ENCODE measurements around the gene KRTAP12-1. TPM values are rescaled to one million over a fixed set of nuclear protein-coding genes. Genes with fewer than 3 reads are reported as not detected.

Gene KRTAP12-1
- total RNA-seq, 1 donor from 2014 or later, result not detected

GRCh38 chr21:44708866-44709425, 27.0 kb upstream of the KRTAP12-1 start:
- no peak overlapping the region for H3K27ac Mint-ChIP-seq
- H3K9me3 Mint-ChIP-seq, result peaks cover 8% of the 10 kb centered on the region
- no peak overlapping the region for H3K4me3 Mint-ChIP-seq (ENCODE audit: low read depth)
- peaks cover 2% of the 10 kb centered on the region for H3K4me1 Mint-ChIP-seq (ENCODE audit: low read depth)
- H3K36me3 Mint-ChIP-seq (ENCODE audit: low read depth), result no peaks in the 10 kb centered on the region
- H3K27me3 Mint-ChIP-seq (ENCODE audit: low read depth), result peaks cover 82% of the 10 kb centered on the region
- DNase-seq (ENCODE audit: low spot score), result no peak
- intact Hi-C loops (cut with micrococcal nuclease), result no loop called here

GRCh38 chr21:44708213-44708865, 26.4 kb upstream of the KRTAP12-1 start:
- peaks cover 2% of the 10 kb centered on the region for H3K4me1 Mint-ChIP-seq (ENCODE audit: low read depth)
- peaks cover 76% of the 10 kb centered on the region for H3K27me3 Mint-ChIP-seq (ENCODE audit: low read depth)
- peaks cover 8% of the 10 kb centered on the region for H3K9me3 Mint-ChIP-seq
- H3K36me3 Mint-ChIP-seq (ENCODE audit: low read depth), result no peaks in the 10 kb centered on the region
- no peak overlapping the region for H3K4me3 Mint-ChIP-seq (ENCODE audit: low read depth)
- intact Hi-C loops (cut with micrococcal nuclease), result no loop called here
- no peak for DNase-seq (ENCODE audit: low spot score)
- no peak overlapping the region for H3K27ac Mint-ChIP-seq

GRCh38 chr21:44706706-44707581, 25.0 kb upstream of the KRTAP12-1 start:
- intact Hi-C loops (cut with micrococcal nuclease), result no loop called here
- no peak for DNase-seq (ENCODE audit: low spot score)

GRCh38 chr21:44706026-44706705, 24.2 kb upstream of the KRTAP12-1 start:
- DNase-seq (ENCODE audit: low spot score), result no peak
- intact Hi-C loops (cut with micrococcal nuclease), result no loop called here
- Mint-ChIP-seq H3K4me1 (ENCODE audit: low read depth) (peaks cover 2% of the 10 kb centered on the region), H3K4me3 (ENCODE audit: low read depth) (no peak overlapping the region), H3K9me3 (peaks cover 8% of the 10 kb centered on the region), H3K27me3 (ENCODE audit: low read depth) (peaks cover 74% of the 10 kb centered on the region), H3K27ac (no peak overlapping the region), H3K36me3 (ENCODE audit: low read depth) (no peaks in the 10 kb centered on the region)

More at GRCh38 chr21:44706706-44707581, 25.0 kb upstream of the KRTAP12-1 start:
- H3K4me3 Mint-ChIP-seq (ENCODE audit: low read depth), result no peak overlapping the region
- H3K4me1 Mint-ChIP-seq (ENCODE audit: low read depth), result peaks cover 2% of the 10 kb centered on the region
- peaks cover 8% of the 10 kb centered on the region for H3K9me3 Mint-ChIP-seq
- no peak overlapping the region for H3K27ac Mint-ChIP-seq
- H3K36me3 Mint-ChIP-seq (ENCODE audit: low read depth), result no peaks in the 10 kb centered on the region
- peaks cover 73% of the 10 kb centered on the region for H3K27me3 Mint-ChIP-seq (ENCODE audit: low read depth)

GRCh38 chr21:44704636-44705001, 22.7 kb upstream of the KRTAP12-1 start:
- intact Hi-C loops (cut with micrococcal nuclease), result no loop called here
- Mint-ChIP-seq H3K27me3 (ENCODE audit: low read depth) (peaks cover 70% of the 10 kb centered on the region), H3K9me3 (peaks cover 8% of the 10 kb centered on the region), H3K36me3 (ENCODE audit: low read depth) (no peaks in the 10 kb centered on the region), H3K4me1 (ENCODE audit: low read depth) (no peaks in the 10 kb centered on the region), H3K4me3 (ENCODE audit: low read depth) (no peak overlapping the region), H3K27ac (no peak overlapping the region)
- no peak for DNase-seq (ENCODE audit: low spot score)

GRCh38 chr21:44703731-44704635, 22.0 kb upstream of the KRTAP12-1 start:
- Mint-ChIP-seq H3K4me3 (ENCODE audit: low read depth) (no peak overlapping the region), H3K27me3 (ENCODE audit: low read depth) (peaks cover 67% of the 10 kb centered on the region), H3K4me1 (ENCODE audit: low read depth) (no peaks in the 10 kb centered on the region), H3K9me3 (peaks cover 8% of the 10 kb centered on the region), H3K36me3 (ENCODE audit: low read depth) (no peaks in the 10 kb centered on the region), H3K27ac (no peak overlapping the region)
- intact Hi-C loops (cut with micrococcal nuclease), result no loop called here
- DNase-seq (ENCODE audit: low spot score), result no peak

- no peak overlapping the region for H3K4me3 Mint-ChIP-seq (ENCODE audit: low read depth)
- peaks cover 8% of the 10 kb centered on the region for H3K9me3 Mint-ChIP-seq
- no peak overlapping the region for H3K27ac Mint-ChIP-seq
- H3K27me3 Mint-ChIP-seq (ENCODE audit: low read depth), result peaks cover 68% of the 10 kb centered on the region
- intact Hi-C loops (cut with micrococcal nuclease), result no loop called here
- no peaks in the 10 kb centered on the region for H3K4me1 Mint-ChIP-seq (ENCODE audit: low read depth)
- DNase-seq (ENCODE audit: low spot score), result no peak
- H3K36me3 Mint-ChIP-seq (ENCODE audit: low read depth), result no peaks in the 10 kb centered on the region
Observed at GRCh38 chr21:44702973-44703730, 21.2 kb upstream of the KRTAP12-1 start.

- H3K4me3 Mint-ChIP-seq (ENCODE audit: low read depth), result no peak overlapping the region
- H3K9me3 Mint-ChIP-seq, result peaks cover 8% of the 10 kb centered on the region
- peaks cover 68% of the 10 kb centered on the region for H3K27me3 Mint-ChIP-seq (ENCODE audit: low read depth)
- no peaks in the 10 kb centered on the region for H3K36me3 Mint-ChIP-seq (ENCODE audit: low read depth)
- DNase-seq (ENCODE audit: low spot score), result no peak
- no peak overlapping the region for H3K27ac Mint-ChIP-seq
- intact Hi-C loops (cut with micrococcal nuclease), result no loop called here
- H3K4me1 Mint-ChIP-seq (ENCODE audit: low read depth), result no peaks in the 10 kb centered on the region
Observed at GRCh38 chr21:44702111-44702972, 20.4 kb upstream of the KRTAP12-1 start.

GRCh38 chr21:44701541-44701940, 19.6 kb upstream of the KRTAP12-1 start:
- no peak overlapping the region for H3K4me3 Mint-ChIP-seq (ENCODE audit: low read depth)

GRCh38 chr21:44701023-44701400, 19.0 kb upstream of the KRTAP12-1 start:
- H3K9me3 Mint-ChIP-seq, result peaks cover 5% of the 10 kb centered on the region
- no peak overlapping the region for H3K4me3 Mint-ChIP-seq (ENCODE audit: low read depth)
- intact Hi-C loops (cut with micrococcal nuclease), result no loop called here
- peaks cover 69% of the 10 kb centered on the region for H3K27me3 Mint-ChIP-seq (ENCODE audit: low read depth)
- no peaks in the 10 kb centered on the region for H3K4me1 Mint-ChIP-seq (ENCODE audit: low read depth)
- DNase-seq (ENCODE audit: low spot score), result no peak
- no peaks in the 10 kb centered on the region for H3K36me3 Mint-ChIP-seq (ENCODE audit: low read depth)
- no peak overlapping the region for H3K27ac Mint-ChIP-seq

More at GRCh38 chr21:44701541-44701940, 19.6 kb upstream of the KRTAP12-1 start:
- Mint-ChIP-seq H3K9me3 (peaks cover 8% of the 10 kb centered on the region), H3K4me1 (ENCODE audit: low read depth) (no peaks in the 10 kb centered on the region), H3K36me3 (ENCODE audit: low read depth) (no peaks in the 10 kb centered on the region), H3K27me3 (ENCODE audit: low read depth) (peaks cover 69% of the 10 kb centered on the region), H3K27ac (no peak overlapping the region)
- DNase-seq (ENCODE audit: low spot score), result no peak
- intact Hi-C loops (cut with micrococcal nuclease), result no loop called here
